HG03457 (cell line): ENCODE measurements around the gene CD247.

ENCODE experiments used
- ATAC-seq: cut with Tn5 transposase; IDR thresholded peaks from one replicate; pipeline ENCODE4 v1.9.1; 2021; ENCODE audit warnings: moderate number of reproducible peaks; ENCODE audit not compliant: unreplicated experiment

CD247 gene

GRCh38 chr1:167463875-167464575 is 54.3 kb downstream of the CD247 start:
- ATAC-seq = no peak

- ATAC-seq = no peak
Measured at GRCh38 chr1:167463080-167463479, 55.2 kb downstream of the CD247 start.

GRCh38 chr1:167462341-167462740 is 56.0 kb downstream of the CD247 start:
- no peak for ATAC-seq

GRCh38 chr1:167460836-167461235 is 57.5 kb downstream of the CD247 start:
- no peak for ATAC-seq

GRCh38 chr1:167457936-167458584 is 60.3 kb downstream of the CD247 start:
- no peak for ATAC-seq

- ATAC-seq = no peak
Measured at GRCh38 chr1:167456926-167457325, 61.4 kb downstream of the CD247 start.

GRCh38 chr1:167456524-167456923 is 61.8 kb downstream of the CD247 start:
- ATAC-seq = no peak

GRCh38 chr1:167455786-167456446 is 62.4 kb downstream of the CD247 start:
- ATAC-seq = no peak

- no peak for ATAC-seq
Measured at GRCh38 chr1:167454894-167455785, 63.2 kb downstream of the CD247 start.

- no peak for ATAC-seq
Measured at GRCh38 chr1:167454304-167454893, 63.9 kb downstream of the CD247 start.

GRCh38 chr1:167453123-167453522 is 65.2 kb downstream of the CD247 start:
- no peak for ATAC-seq

- ATAC-seq = no peak
Measured at GRCh38 chr1:167452483-167452882, 65.8 kb downstream of the CD247 start.

- no peak for ATAC-seq
Measured at GRCh38 chr1:167450843-167451242, 67.5 kb downstream of the CD247 start.

- no peak for ATAC-seq
Measured at GRCh38 chr1:167447521-167448136, 70.7 kb downstream of the CD247 start.

GRCh38 chr1:167446966-167447365 is 71.4 kb downstream of the CD247 start:
- ATAC-seq = no peak

GRCh38 chr1:167443757-167444156 is 74.6 kb downstream of the CD247 start:
- no peak for ATAC-seq

- ATAC-seq = no peak
Measured at GRCh38 chr1:167442854-167443565, 75.3 kb downstream of the CD247 start.

- no peak for ATAC-seq
Measured at GRCh38 chr1:167442142-167442848, 76.0 kb downstream of the CD247 start.

- ATAC-seq = no peak
Measured at GRCh38 chr1:167441222-167441621, 77.1 kb downstream of the CD247 start.
